WTC11 (cell line): Measurements from ENCODE around the gene TSHZ3. TPM values are rescaled to one million over a fixed set of nuclear protein-coding genes. Genes with fewer than 3 reads are reported as not detected.

Experiments
- ATAC-seq: fragments of 200-7000 bp; cut with Tn5 transposase; 2 replicates; pipeline ENCODE4 v1.10.0; 2021; ENCODE audit warnings: mild to moderate bottlenecking, moderate library complexity
- CTCF ChIA-PET: fragments of 300-600 bp; sonication (Branson Sonifier 250); formaldehyde crosslinking; loops from one replicate; lab custom pipeline; 2021; ENCODE audit warnings: antibody characterized with exemption; lab: Charles Lee
- POLR2A ChIA-PET: fragments of 350-600 bp; sonication (Branson Sonifier 250); formaldehyde crosslinking; loops from one replicate; lab custom pipeline; 2021; ENCODE audit warnings: antibody characterized with exemption; lab: Charles Lee
- DNase-seq: peaks from one replicate; pipeline ENCODE4 v3.0.0; 2021; ENCODE audit warnings: low spot score
- H3K27ac Mint-ChIP-seq: 2 replicates; pipeline ENCODE4 v1.8.0; 2021; ENCODE audit warnings: mixed read lengths
- H3K27me3 Mint-ChIP-seq: 2 replicates; pipeline ENCODE4 v1.8.0; 2021; ENCODE audit warnings: low read depth, mild to moderate bottlenecking, moderate library complexity, mixed read lengths
- H3K36me3 Mint-ChIP-seq: 2 replicates; pipeline ENCODE4 v1.8.0; 2021; ENCODE audit warnings: mixed read lengths
- H3K4me1 Mint-ChIP-seq: 2 replicates; pipeline ENCODE4 v1.8.0; 2022; ENCODE audit warnings: mixed read lengths
- H3K4me3 Mint-ChIP-seq: 2 replicates; pipeline ENCODE4 v1.8.0; 2021; ENCODE audit warnings: mild to moderate bottlenecking, moderate library complexity, mixed read lengths
- H3K9me3 Mint-ChIP-seq: 2 replicates; pipeline ENCODE4 v1.8.0; 2021; ENCODE audit warnings: mixed read lengths
- AR ChIP-seq: fragments of 250-450 bp; sonication (Bioruptor Pico); IDR thresholded peaks from 2 replicates; pipeline ENCODE4 v1.9.0; 2021; ENCODE audit warnings: mild to moderate bottlenecking
- ATF2 ChIP-seq: sonication (generic); formaldehyde crosslinking; IDR thresholded peaks from 2 replicates; pipeline ENCODE4 v1.8.1; 2022; ENCODE audit warnings: low read depth, missing genetic modification reagents, borderline replicate concordance
- ATF6 ChIP-seq: sonication (generic); formaldehyde crosslinking; IDR thresholded peaks from 2 replicates; pipeline ENCODE4 v1.8.1; 2023; ENCODE audit warnings: mild to moderate bottlenecking, missing genetic modification reagents
- JUN ChIP-seq: sonication (generic); formaldehyde crosslinking; IDR thresholded peaks from 2 replicates; pipeline ENCODE4 v1.8.0; 2023; ENCODE audit warnings: mild to moderate bottlenecking, missing genetic modification reagents
- MLX ChIP-seq: sonication (generic); formaldehyde crosslinking; IDR thresholded peaks from 2 replicates; pipeline ENCODE4 v1.8.1; 2023; ENCODE audit warnings: mild to moderate bottlenecking, missing genetic modification reagents, moderate library complexity
- NFE2L1 ChIP-seq: sonication (generic); formaldehyde crosslinking; IDR thresholded peaks from 2 replicates; pipeline ENCODE4 v1.8.1; 2023; ENCODE audit warnings: missing genetic modification reagents
- SMAD3 ChIP-seq: sonication (generic); formaldehyde crosslinking; IDR thresholded peaks from 2 replicates; pipeline ENCODE4 v1.8.0; 2022; ENCODE audit warnings: missing genetic modification reagents, mild to moderate bottlenecking, borderline replicate concordance
- SMAD4 ChIP-seq: sonication (generic); formaldehyde crosslinking; IDR thresholded peaks from 2 replicates; pipeline ENCODE4 v1.8.0; 2022; ENCODE audit warnings: mild to moderate bottlenecking, missing genetic modification reagents
- TCF7 ChIP-seq: sonication (generic); formaldehyde crosslinking; IDR thresholded peaks from 2 replicates; pipeline ENCODE4 v1.8.0; 2022; ENCODE audit warnings: mild to moderate bottlenecking, low read depth, missing genetic modification reagents, moderate library complexity
- TEAD1 ChIP-seq: sonication (generic); formaldehyde crosslinking; IDR thresholded peaks from 2 replicates; pipeline ENCODE4 v1.8.0; 2022; ENCODE audit warnings: mild to moderate bottlenecking, missing genetic modification reagents
- USF1 ChIP-seq: sonication (generic); formaldehyde crosslinking; IDR thresholded peaks from 2 replicates; pipeline ENCODE4 v1.8.0; 2022; ENCODE audit warnings: mild to moderate bottlenecking, missing genetic modification reagents
- ZNF263 ChIP-seq: sonication (generic); formaldehyde crosslinking; IDR thresholded peaks from 2 replicates; pipeline ENCODE4 v1.8.1; 2022; ENCODE audit warnings: low read depth, mild to moderate bottlenecking, moderate library complexity, missing genetic modification reagents
- ZNF396 ChIP-seq: fragments of 250-450 bp; sonication (Bioruptor Pico); IDR thresholded peaks from 2 replicates; pipeline ENCODE4 v1.8.0; 2021; ENCODE audit warnings: mild to moderate bottlenecking, moderate library complexity, borderline replicate concordance
- ZNF512 ChIP-seq: sonication (generic); formaldehyde crosslinking; IDR thresholded peaks from 2 replicates; pipeline ENCODE4 v1.8.1; 2022; ENCODE audit warnings: missing genetic modification reagents, borderline replicate concordance
- ZNF532 ChIP-seq: fragments of 250-450 bp; sonication (Bioruptor Pico); IDR thresholded peaks from 2 replicates; pipeline ENCODE4 v1.9.0; 2021; ENCODE audit warnings: mild to moderate bottlenecking, borderline replicate concordance
- ZSCAN18 ChIP-seq: fragments of 250-450 bp; sonication (Bioruptor Pico); IDR thresholded peaks from 2 replicates; pipeline ENCODE4 v2.1.2; 2022; ENCODE audit warnings: mild to moderate bottlenecking, moderate library complexity
- total RNA-seq: library from RNA; stranded (reverse); gene quantifications from 3 replicates; pipeline ENCODE4 v1.2.3, GENCODE V29; 2021

TSHZ3 gene
- total RNA-seq, 1 experiment from 2014 or later: 21.4 TPM

GRCh38 chr19:31306006-31306753 lies 43.1 kb downstream of the TSHZ3 start:
- H3K27ac Mint-ChIP-seq: no peak overlapping the region
- H3K4me1 Mint-ChIP-seq: peaks cover 31% of the 10 kb centered on the region
- no peaks in the 10 kb centered on the region for H3K27me3 Mint-ChIP-seq
- H3K36me3 Mint-ChIP-seq: peaks cover 6% of the 10 kb centered on the region
- H3K9me3 Mint-ChIP-seq: no peaks in the 10 kb centered on the region
- ATAC-seq: no peak
- CTCF ChIA-PET: no interaction called here
- no peak overlapping the region for H3K4me3 Mint-ChIP-seq
- no peak for DNase-seq
- no peak for TF ChIP-seq ATF2 (CRISPR knock-in tag)
- TF ChIP-seq JUN (CRISPR knock-in tag): no peak
- no peak for TF ChIP-seq ZNF396
- no peak for TF ChIP-seq USF1 (CRISPR knock-in tag)
- TF ChIP-seq SMAD3 (CRISPR knock-in tag): no peak
- no peak for TF ChIP-seq SMAD4 (CRISPR knock-in tag)
- TF ChIP-seq ZNF263 (CRISPR knock-in tag): no peak
- no peak for TF ChIP-seq ZSCAN18
- no peak for TF ChIP-seq NFE2L1 (CRISPR knock-in tag)
- no peak for TF ChIP-seq ZNF512 (CRISPR knock-in tag)
- no peak for TF ChIP-seq TCF7 (CRISPR knock-in tag)
- no peak for TF ChIP-seq MLX (CRISPR knock-in tag)
- TF ChIP-seq, all 79 proteins: peak for 0
- POLR2A ChIA-PET: no interaction called here

- H3K36me3 Mint-ChIP-seq: peaks cover 1% of the 10 kb centered on the region
- DNase-seq (no peak), ATAC-seq (no peak)
- no peaks in the 10 kb centered on the region for H3K27me3 Mint-ChIP-seq
- no peak overlapping the region for H3K27ac Mint-ChIP-seq
- CTCF ChIA-PET: no interaction called here
- POLR2A ChIA-PET: no interaction called here
- no peak overlapping the region for H3K4me3 Mint-ChIP-seq
- H3K9me3 Mint-ChIP-seq: no peaks in the 10 kb centered on the region
- H3K4me1 Mint-ChIP-seq: peaks cover 18% of the 10 kb centered on the region
- TF ChIP-seq ZNF512 (CRISPR knock-in tag): no peak
- TF ChIP-seq TEAD1 (CRISPR knock-in tag): no peak
- TF ChIP-seq ZNF532 (CRISPR knock-in tag): no peak
- no peak for TF ChIP-seq AR (CRISPR knock-in tag)
- no peak for TF ChIP-seq NFE2L1 (CRISPR knock-in tag)
- no peak for TF ChIP-seq ATF6 (CRISPR knock-in tag)
Measured at GRCh38 chr19:31304831-31305312, 44.4 kb downstream of the TSHZ3 start.
